A673 (cell line): ENCODE results near the gene SSTR4.

ENCODE experiments used
- EZH2 ChIP-seq: fragments of 200-600 bp; sonication (generic); IDR thresholded peaks from 2 replicates; pipeline ENCODE4 v1.6.1; 2017; ENCODE audit warnings: borderline replicate concordance, low read depth, mild to moderate bottlenecking, mixed read lengths, antibody characterized with exemption, low read length; ENCODE audit not compliant: poor library complexity, severe bottlenecking
- TF ChIP-seq, protein P1 (sequence below): fragments of 300-800, 200-600 bp; sonication (generic); conservative IDR thresholded peaks from 2 replicates; pipeline ENCODE4 v1.5.1; 2017; ENCODE audit warnings: low read depth, mild to moderate bottlenecking, antibody characterized with exemption, low read length, moderate library complexity, mixed read lengths

DNA sequence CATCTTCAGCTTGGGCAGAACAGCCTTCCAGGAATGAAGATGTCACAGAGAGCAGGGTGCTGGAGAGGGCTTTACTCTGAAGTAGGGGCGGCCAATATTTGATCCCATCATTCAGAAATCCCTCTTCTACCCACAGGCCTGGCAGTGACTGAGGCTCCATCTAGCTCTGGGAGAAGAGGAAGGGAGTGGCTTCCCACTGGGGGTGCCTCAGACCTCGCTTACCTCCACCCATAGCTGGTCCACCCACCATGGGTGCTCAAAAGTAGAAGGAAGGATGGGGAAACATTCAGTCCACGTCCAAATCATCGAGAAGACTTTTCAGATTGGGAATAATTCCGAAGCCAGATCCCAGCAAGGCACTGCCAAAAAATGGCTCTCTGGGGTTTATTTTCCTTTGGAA lies 26.1 kb downstream of the SSTR4 start:
- TF ChIP-seq, protein P1, sequence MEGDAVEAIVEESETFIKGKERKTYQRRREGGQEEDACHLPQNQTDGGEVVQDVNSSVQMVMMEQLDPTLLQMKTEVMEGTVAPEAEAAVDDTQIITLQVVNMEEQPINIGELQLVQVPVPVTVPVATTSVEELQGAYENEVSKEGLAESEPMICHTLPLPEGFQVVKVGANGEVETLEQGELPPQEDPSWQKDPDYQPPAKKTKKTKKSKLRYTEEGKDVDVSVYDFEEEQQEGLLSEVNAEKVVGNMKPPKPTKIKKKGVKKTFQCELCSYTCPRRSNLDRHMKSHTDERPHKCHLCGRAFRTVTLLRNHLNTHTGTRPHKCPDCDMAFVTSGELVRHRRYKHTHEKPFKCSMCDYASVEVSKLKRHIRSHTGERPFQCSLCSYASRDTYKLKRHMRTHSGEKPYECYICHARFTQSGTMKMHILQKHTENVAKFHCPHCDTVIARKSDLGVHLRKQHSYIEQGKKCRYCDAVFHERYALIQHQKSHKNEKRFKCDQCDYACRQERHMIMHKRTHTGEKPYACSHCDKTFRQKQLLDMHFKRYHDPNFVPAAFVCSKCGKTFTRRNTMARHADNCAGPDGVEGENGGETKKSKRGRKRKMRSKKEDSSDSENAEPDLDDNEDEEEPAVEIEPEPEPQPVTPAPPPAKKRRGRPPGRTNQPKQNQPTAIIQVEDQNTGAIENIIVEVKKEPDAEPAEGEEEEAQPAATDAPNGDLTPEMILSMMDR, result no peak
- no peak for TF ChIP-seq EZH2
